Thymus (tissue), 11 donors: ENCODE data around the gene MYOF. TPM values are rescaled to one million over a fixed set of nuclear protein-coding genes. Genes with fewer than 3 reads are reported as not detected.

Experiments
- DNase-seq, 9 donors: peaks; one replicate each; pipeline ENCODE4 v3.0.0-alpha.2; 2013; ENCODE audit warnings: low spot score in 9 of 9, low read depth in 6 of 9, missing footprints in 1 of 9
- H3K27ac ChIP-seq, 2 donors: one replicate each; pipeline ENCODE4 v1.5.1; 2013; ENCODE audit warnings: control low read depth in 1 of 2, low read depth in 1 of 2, low read length in 1 of 2, mild to moderate bottlenecking in 1 of 2, moderate library complexity in 1 of 2
- H3K27me3 ChIP-seq, 2 donors: one replicate each; pipeline ENCODE4 v1.5.1; 2013; ENCODE audit warnings: low read length in 1 of 2; ENCODE audit not compliant: control insufficient read depth in 2 of 2, insufficient read depth in 1 of 2
- H3K36me3 ChIP-seq, 2 donors: one replicate each; pipeline ENCODE4 v1.5.1; 2013; ENCODE audit warnings: low read length in 1 of 2, mild to moderate bottlenecking in 1 of 2, moderate library complexity in 1 of 2; ENCODE audit not compliant: control insufficient read depth in 2 of 2, insufficient read depth in 2 of 2
- H3K4me1 ChIP-seq, 2 donors: one replicate each; pipeline ENCODE4 v1.5.1; 2013; ENCODE audit warnings: low read length in 2 of 2; ENCODE audit not compliant: control insufficient read depth in 2 of 2, insufficient read depth in 2 of 2
- H3K4me3 ChIP-seq, 2 donors: one replicate each; pipeline ENCODE4 v1.5.1; 2013; ENCODE audit warnings: low read length in 2 of 2, control low read depth in 1 of 2, mild to moderate bottlenecking in 1 of 2
- H3K9me3 ChIP-seq, 2 donors: one replicate each; pipeline ENCODE4 v1.5.1; 2013; ENCODE audit warnings: low read length in 1 of 2, mild to moderate bottlenecking in 1 of 2; ENCODE audit not compliant: control insufficient read depth in 2 of 2, insufficient read depth in 1 of 2
- WGBS: extraction: QIAGEN DNeasy Blood & Tissue Kit; methylation state at CpG from one replicate; pipeline ENCODE4 v1.1.7; 2013; 5-methylcytosine and 5-hydroxymethylcytosine counted together
- polyA plus RNA-seq: library from polyadenylated mRNA; stranded (reverse); fragments of 200-250 nt; gene quantifications from one replicate; pipeline ENCODE4 v1.2.3, GENCODE V29; 2013
- total RNA-seq: library from RNA; stranded (reverse); fragments of 120-200 nt; gene quantifications from one replicate; pipeline ENCODE4 v1.2.4, GENCODE V29; 2013
- donor health status: healthy.

Gene MYOF
- total and polyA plus RNA-seq, 2 donors, result 6.4 to 14.0 TPM

- H3K4me1 ChIP-seq, result peaks cover 0 to 4% of the 10 kb centered on the region in 2 donors
- H3K4me3 ChIP-seq, result no peak overlapping the region
- peaks cover 3% of the 10 kb centered on the region in 2 donors for H3K27me3 ChIP-seq
- no peak overlapping the region for H3K27ac ChIP-seq
- no peaks in the 10 kb centered on the region for H3K36me3 ChIP-seq
- WGBS, result 86% methylated on average over 2 of the region's 2 CpGs
- no peaks in the 10 kb centered on the region for H3K9me3 ChIP-seq
- no peak for DNase-seq
Observed at GRCh38 chr10:93491602-93492121, 9.5 kb upstream of the MYOF start.

GRCh38 chr10:93488956-93489528 is 6.9 kb upstream of the MYOF start:
- Histone ChIP-seq H3K4me3 (no peak overlapping the region), H3K36me3 (no peaks in the 10 kb centered on the region), H3K27ac (no peak overlapping the region), H3K27me3 (no peaks in the 10 kb centered on the region), H3K4me1 (no peaks in the 10 kb centered on the region), H3K9me3 (no peaks in the 10 kb centered on the region)
- DNase-seq, result no peak
- 97% methylated on average over 4 of the region's 4 CpGs for WGBS

DNA sequence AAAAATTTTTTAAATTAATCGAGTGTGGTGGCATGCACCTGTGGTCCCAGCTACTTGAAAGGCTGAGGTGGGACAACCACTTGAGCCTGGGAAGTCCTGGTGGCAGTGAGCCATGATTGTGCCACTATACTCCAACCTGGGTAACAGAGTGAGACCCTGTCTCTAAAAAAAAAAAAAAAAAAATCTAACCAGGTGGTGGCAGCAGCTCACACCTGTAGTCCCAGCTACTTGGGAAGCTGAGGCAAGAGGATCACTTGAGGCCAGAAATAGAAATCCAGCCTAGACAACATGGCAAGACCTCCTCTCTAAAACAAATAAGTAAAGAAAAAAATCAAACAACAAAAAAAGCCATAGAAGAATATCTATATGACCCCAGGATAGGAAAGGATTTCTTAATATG is 3.6 kb upstream of the MYOF start:
- Histone ChIP-seq H3K4me3 (no peak overlapping the region), H3K9me3 (no peaks in the 10 kb centered on the region), H3K4me1 (peaks cover 0 to 4% of the 10 kb centered on the region in 2 donors), H3K36me3 (no peaks in the 10 kb centered on the region), H3K27me3 (peaks cover 7 to 20% of the 10 kb centered on the region in 2 donors), H3K27ac (no peak overlapping the region)
- WGBS, result 83% methylated on average over 1 of the region's 1 CpG
- DNase-seq, result no peak

DNA sequence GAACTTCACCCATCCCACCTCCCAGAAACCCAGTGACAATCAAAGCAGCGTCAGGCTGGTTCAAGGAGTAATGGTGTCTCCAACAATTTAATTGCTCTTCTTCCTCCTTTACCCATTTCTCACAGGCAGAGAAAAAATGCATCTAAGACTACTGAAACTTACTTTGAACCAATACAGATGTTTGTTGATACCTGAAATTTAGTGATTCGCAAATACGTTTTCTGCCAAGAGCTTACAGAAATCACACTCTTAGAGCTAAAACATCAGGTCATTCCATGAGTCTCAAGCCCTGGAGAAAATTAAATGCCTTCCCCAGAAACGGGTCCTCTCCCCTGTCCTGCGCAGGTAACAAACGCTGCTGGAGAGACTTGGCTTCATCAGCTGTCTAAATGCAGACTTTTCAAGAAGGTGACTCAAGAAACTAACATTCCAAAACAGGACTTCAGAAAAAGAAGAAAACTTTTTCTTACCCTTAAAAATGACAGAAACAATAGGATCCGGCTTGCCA is 443 bp downstream of the MYOF start:
- Histone ChIP-seq H3K36me3 (no peaks in the 10 kb centered on the region), H3K4me3 (peak overlapping the region; percentile 38 to 55), H3K9me3 (no peaks in the 10 kb centered on the region), H3K4me1 (peaks cover 0 to 4% of the 10 kb centered on the region in 2 donors), H3K27me3 (peaks cover 9 to 26% of the 10 kb centered on the region in 2 donors), H3K27ac (peak overlapping the region; percentile 64 to 66)
- peak in 1 of 9 donors; percentile 15 for DNase-seq
- WGBS, result 44% methylated on average over 7 of the region's 7 CpGs

DNA sequence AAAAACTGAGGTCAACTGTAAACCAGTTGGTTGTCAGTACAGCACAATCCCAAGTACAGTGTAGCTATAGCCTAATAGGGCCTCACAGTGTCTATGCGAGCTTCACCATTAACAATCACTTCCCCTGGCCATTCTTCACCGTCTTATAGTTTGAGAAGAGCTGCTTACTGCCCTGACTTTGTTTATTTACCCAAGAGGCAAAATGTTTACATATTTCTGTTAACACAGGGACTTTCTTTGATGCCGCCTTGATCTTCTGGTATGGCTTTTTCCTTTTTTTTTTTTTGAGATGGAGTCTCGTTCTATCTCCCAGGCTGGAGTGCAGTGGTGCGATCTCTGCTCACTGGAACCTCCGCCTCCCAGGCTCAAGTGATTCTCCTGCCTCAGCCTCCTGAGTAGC is 3.3 kb downstream of the MYOF start:
- Histone ChIP-seq H3K9me3 (no peaks in the 10 kb centered on the region), H3K36me3 (no peaks in the 10 kb centered on the region), H3K4me1 (peaks cover 0 to 4% of the 10 kb centered on the region in 2 donors), H3K4me3 (no peak overlapping the region), H3K27ac (no peak overlapping the region), H3K27me3 (peaks cover 9 to 26% of the 10 kb centered on the region in 2 donors)
- DNase-seq, result no peak
- WGBS, result 95% methylated on average over 6 of the region's 6 CpGs

GRCh38 chr10:93476756-93477155 is 5.4 kb downstream of the MYOF start:
- Histone ChIP-seq H3K4me1 (no peaks in the 10 kb centered on the region), H3K27me3 (peaks cover 4 to 16% of the 10 kb centered on the region in 2 donors), H3K36me3 (no peaks in the 10 kb centered on the region), H3K9me3 (no peaks in the 10 kb centered on the region), H3K4me3 (no peak overlapping the region), H3K27ac (no peak overlapping the region)
- WGBS, result 98% methylated on average over 2 of the region's 2 CpGs
- no peak for DNase-seq

DNA sequence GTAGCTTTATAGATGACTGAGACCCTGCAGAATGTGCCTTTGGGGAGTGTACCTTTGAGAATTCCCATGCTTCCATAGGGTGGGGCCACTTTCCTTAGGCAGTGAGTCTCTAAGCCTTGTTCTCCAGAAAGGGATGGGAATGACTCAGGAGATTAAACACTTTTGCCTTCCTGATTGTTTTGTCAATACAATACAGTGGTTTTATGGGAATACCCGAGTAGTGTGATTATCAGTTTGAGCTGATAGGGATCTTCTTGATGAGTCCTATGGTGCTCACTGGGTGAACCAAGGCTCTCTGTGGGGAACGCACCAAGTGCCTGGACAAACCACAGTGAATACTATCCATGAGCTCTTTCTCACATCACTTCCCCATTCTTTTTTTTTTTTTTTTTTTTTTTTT is 6.3 kb downstream of the MYOF start:
- Histone ChIP-seq H3K27me3 (peaks cover 4 to 7% of the 10 kb centered on the region in 2 donors), H3K4me3 (no peak overlapping the region), H3K36me3 (no peaks in the 10 kb centered on the region), H3K27ac (no peak overlapping the region), H3K4me1 (no peaks in the 10 kb centered on the region), H3K9me3 (no peaks in the 10 kb centered on the region)
- 92% methylated on average over 2 of the region's 2 CpGs for WGBS
- no peak for DNase-seq

- Histone ChIP-seq H3K4me1 (no peaks in the 10 kb centered on the region), H3K27ac (no peak overlapping the region), H3K36me3 (no peaks in the 10 kb centered on the region), H3K27me3 (peaks cover 0 to 2% of the 10 kb centered on the region in 2 donors), H3K9me3 (no peaks in the 10 kb centered on the region), H3K4me3 (no peak overlapping the region)
- no peak for DNase-seq
- 94% methylated on average over 2 of the region's 2 CpGs for WGBS
Observed at GRCh38 chr10:93475227-93475626, 6.9 kb downstream of the MYOF start.

GRCh38 chr10:93473804-93474472 is 8.2 kb downstream of the MYOF start:
- Histone ChIP-seq H3K4me3 (no peak overlapping the region), H3K27me3 (no peaks in the 10 kb centered on the region), H3K36me3 (no peaks in the 10 kb centered on the region), H3K4me1 (no peaks in the 10 kb centered on the region), H3K27ac (no peak overlapping the region), H3K9me3 (no peaks in the 10 kb centered on the region)
- 89% methylated on average over 7 of the region's 7 CpGs for WGBS
- no peak for DNase-seq
